B cell (primary cell): Measurements from ENCODE around the gene HSD17B4. TPM values are rescaled to one million over a fixed set of nuclear protein-coding genes. Genes with fewer than 3 reads are reported as not detected.
A peak's percentile ranks its signal among the peaks of the same experiment; 100 is the strongest.

Experiments used
- ATAC-seq: fragments of 200-7000 bp; cut with Tn5 transposase; one replicate; pipeline ENCODE4 v1.10.0; 2021; ENCODE audit warnings: low read depth, mild to moderate bottlenecking, moderate number of reproducible peaks, moderate library complexity
- CTCF ChIA-PET: fragments of 350-600 bp; sonication (Branson Sonifier 250); formaldehyde crosslinking; loops from one replicate; lab custom pipeline; 2021; ENCODE audit warnings: antibody characterized with exemption, inconsistent platforms; lab: Charles Lee
- POLR2A ChIA-PET: fragments of 350-600 bp; sonication (Branson Sonifier 250); formaldehyde crosslinking; loops from one replicate; lab custom pipeline; 2021; ENCODE audit warnings: antibody characterized with exemption; lab: Charles Lee
- DNase-seq: peaks from one replicate; pipeline ENCODE4 v3.0.0; 2013
- H2AFZ ChIP-seq: 2 replicates; pipeline ENCODE4 v1.6.1; 2012; ENCODE audit warnings: mild to moderate bottlenecking, low read depth, low read length; ENCODE audit not compliant: insufficient read depth, poor library complexity, severe bottlenecking
- H3K27ac ChIP-seq, 2 donors: 1 replicate in 1 of 2; 2 replicates in 1 of 2; pipeline ENCODE4 v1.5.1; 2012 to 2013; ENCODE audit warnings: low read length in 2 of 2, mild to moderate bottlenecking in 2 of 2, moderate library complexity in 1 of 2
- H3K27me3 ChIP-seq, 4 experiments: fragments of 200-600 bp in 1 of 4; sonication (generic) in 1 of 4; replicated peaks in 1 of 4; 1 replicate in 2 of 4; 2 replicates in 2 of 4; pipeline versions ENCODE4 v1.6.1 to v1.7.0; 2013 to 2016; ENCODE audit warnings: low read length in 3 of 4, mild to moderate bottlenecking in 2 of 4, mixed read lengths in 1 of 4, moderate library complexity in 1 of 4; ENCODE audit not compliant: insufficient read depth in 4 of 4, control insufficient read depth in 3 of 4; ENCODE audit errors: control extremely low read depth in 1 of 4
- H3K36me3 ChIP-seq, 2 experiments: replicated peaks in 1 of 2; 1 replicate in 1 of 2; 2 replicates in 1 of 2; pipeline versions ENCODE4 v1.6.1 to v1.7.1; 2013; ENCODE audit warnings: low read length in 1 of 2; ENCODE audit not compliant: insufficient read depth in 2 of 2, control insufficient read depth in 1 of 2; ENCODE audit errors: control extremely low read depth in 1 of 2, extremely low read depth in 1 of 2
- H3K4me1 ChIP-seq, 2 donors: fragments of 200-600 bp in 1 of 2; sonication (generic) in 1 of 2; 1 replicate in 1 of 2; 2 replicates in 1 of 2; pipeline versions ENCODE4 v1.5.1 to v1.6.1; 2013 to 2017; ENCODE audit warnings: low read length in 2 of 2; ENCODE audit not compliant: control insufficient read depth in 2 of 2, insufficient read depth in 2 of 2
- H3K4me2 ChIP-seq: replicated peaks from 2 replicates; pipeline ENCODE3; 2012; ENCODE audit warnings: mild to moderate bottlenecking, low read depth, low read length; ENCODE audit not compliant: poor library complexity, severe bottlenecking
- H3K4me3 ChIP-seq, 5 experiments: fragments of 200-600 bp in 1 of 5; sonication (generic) in 1 of 5; 1 replicate in 3 of 5; 2 replicates in 2 of 5; pipeline versions ENCODE4 v1.5.1 to v1.7.0; 2011 to 2016; ENCODE audit warnings: low read length in 4 of 5, mild to moderate bottlenecking in 4 of 5, low read depth in 2 of 5, control low read depth in 1 of 5, moderate library complexity in 1 of 5; ENCODE audit not compliant: insufficient read depth in 1 of 5; ENCODE audit errors: control extremely low read depth in 1 of 5, extremely low read depth in 1 of 5
- H3K79me2 ChIP-seq: fragments of 200-600 bp; sonication (generic); one replicate; pipeline ENCODE4 v1.6.0; 2016; ENCODE audit warnings: low read length; ENCODE audit not compliant: control insufficient read depth, insufficient read depth
- H3K9ac ChIP-seq: fragments of 200-600 bp; sonication (generic); 2 replicates; pipeline ENCODE4 v1.6.1; 2017; ENCODE audit warnings: mild to moderate bottlenecking, low read length, moderate library complexity
- H3K9me3 ChIP-seq, 3 donors: one replicate each; pipeline versions ENCODE4 v1.6.1 to v1.7.1; 2013; ENCODE audit warnings: low read length in 2 of 3; ENCODE audit not compliant: control insufficient read depth in 2 of 3, insufficient read depth in 1 of 3; ENCODE audit errors: control extremely low read depth in 1 of 3
- H4K20me1 ChIP-seq: 2 replicates; pipeline ENCODE4 v1.6.0; 2012; ENCODE audit warnings: mild to moderate bottlenecking, low read length; ENCODE audit not compliant: insufficient read depth, control insufficient read depth, poor library complexity, severe bottlenecking
- H3K27ac Mint-ChIP-seq: one replicate; pipeline ENCODE4 v1.8.0; 2021; ENCODE audit warnings: mixed read lengths
- H3K27me3 Mint-ChIP-seq: one replicate; pipeline ENCODE4 v1.8.0; 2021; ENCODE audit warnings: mixed read lengths
- H3K4me1 Mint-ChIP-seq: one replicate; pipeline ENCODE4 v1.8.0; 2021; ENCODE audit warnings: mixed read lengths
- H3K4me3 Mint-ChIP-seq: one replicate; pipeline ENCODE4 v1.8.0; 2021; ENCODE audit warnings: mixed read lengths
- H3K9me3 Mint-ChIP-seq: one replicate; pipeline ENCODE4 v1.8.0; 2022; ENCODE audit warnings: mixed read lengths; ENCODE audit not compliant: insufficient read depth
- CTCF ChIP-seq: fragments of 200-600 bp; IDR thresholded peaks from one replicate; pipeline ENCODE4 v1.8.0; 2022; ENCODE audit warnings: antibody characterized with exemption, mild to moderate bottlenecking
- EZH2 ChIP-seq: IDR thresholded peaks from 2 replicates; pipeline ENCODE4 v1.6.1; 2012; ENCODE audit warnings: borderline replicate concordance, low read depth, mild to moderate bottlenecking, moderate library complexity, low read length; ENCODE audit not compliant: insufficient read depth, poor library complexity, severe bottlenecking
- WGBS: methylation state at CpG from one replicate; pipeline ENCODE4 v1.1.5; 2013; ENCODE audit warnings: missing lambda C conversion rate; ENCODE audit not compliant: insufficient coverage; 5-methylcytosine and 5-hydroxymethylcytosine counted together
- intact Hi-C: fragments of 100-400 bp; cut with micrococcal nuclease; formaldehyde crosslinking; loops from one replicate; pipeline ENCODE4 v1.10.0; 2022
- polyA plus RNA-seq: library from polyadenylated mRNA; depleted of rRNA; stranded (reverse); fragments of >200 nt; gene quantifications from 2 replicates; pipeline ENCODE4 v1.2.3, GENCODE V29; 2012
- total RNA-seq, 2 donors: library from RNA; stranded (reverse); fragments of 120-200 nt in 1 of 2; gene quantifications; 1 replicate in 1 of 2; 2 replicates in 1 of 2; pipeline versions ENCODE4 v1.2.3 to v1.2.4, GENCODE V29; 2013 to 2022

The HSD17B4 gene
- total and polyA plus RNA-seq, 2 donors (not counting 1 experiment from before 2014, with no cell fraction given), result 114 to 125 TPM

GRCh38 chr5:119458911-119459632 is 6.8 kb downstream of the HSD17B4 start:
- peaks cover 8% of the 10 kb centered on the region for H3K79me2 ChIP-seq
- no peaks in the 10 kb centered on the region for H4K20me1 ChIP-seq
- Mint-ChIP-seq H3K4me1 (peaks cover 20% of the 10 kb centered on the region), H3K27ac (peak overlapping the region; percentile 5), H3K4me3 (no peak overlapping the region), H3K9me3 (no peaks in the 10 kb centered on the region), H3K27me3 (no peaks in the 10 kb centered on the region)
- no peak for ATAC-seq
- H3K9me3 ChIP-seq, result peaks cover 0 to 5% (median 0%) of the 10 kb centered on the region in 3 donors
- peaks cover 3 to 8% of the 10 kb centered on the region in 2 experiments for H3K36me3 ChIP-seq
- no peak overlapping the region for H3K4me3 ChIP-seq
- H3K27ac ChIP-seq, result no peak overlapping the region
- no peak overlapping the region for H3K9ac ChIP-seq
- ChIA-PET POLR2A (interaction anchor here (0.6 kb wide), 1 partner anchor 204 kb away, joined by 5 read pairs; no protein-coding TSS in a partner anchor), CTCF (interaction anchor here (1.1 to 2.2 kb wide), 3 partner anchors 11 to 24 kb away, joined by 3 to 7 read pairs (median 6); no protein-coding TSS in a partner anchor)
- no peak overlapping the region for H3K4me2 ChIP-seq
- 17% methylated on average over 1 of the region's 4 CpGs for WGBS
- H2AFZ ChIP-seq, result no peak overlapping the region
- no peak for DNase-seq
- intact Hi-C loops, result no loop called here
- TF ChIP-seq EZH2, result no peak
- TF ChIP-seq CTCF, result no peak
- peaks cover 0 to 6% of the 10 kb centered on the region in 2 donors for H3K4me1 ChIP-seq
- no peaks in the 10 kb centered on the region for H3K27me3 ChIP-seq

DNA sequence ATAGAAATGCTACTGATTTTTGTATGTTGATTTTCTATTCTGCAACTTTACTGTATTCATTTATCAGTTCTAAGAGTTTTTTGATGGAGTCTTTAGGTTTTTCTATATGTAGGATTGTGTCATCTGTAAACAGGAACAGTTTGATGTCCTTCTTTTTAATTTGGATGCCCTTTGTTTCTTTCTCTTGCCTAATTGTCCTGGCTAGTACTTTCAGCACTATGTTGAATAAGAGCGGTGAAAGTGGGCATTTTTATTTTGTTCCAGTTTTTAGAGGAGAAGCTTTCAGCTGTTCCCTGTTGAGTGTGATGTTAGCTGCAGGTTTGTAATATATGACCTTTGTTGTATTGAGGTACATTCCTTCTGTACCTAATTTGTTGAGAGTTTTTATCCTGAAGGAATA is 13.3 kb downstream of the HSD17B4 start:
- Histone ChIP-seq H2AFZ (no peak overlapping the region), H4K20me1 (no peaks in the 10 kb centered on the region), H3K4me1 (peaks cover 7 to 13% of the 10 kb centered on the region in 2 donors), H3K27me3 (no peaks in the 10 kb centered on the region), H3K4me2 (no peak overlapping the region), H3K27ac (no peak overlapping the region), H3K4me3 (no peak overlapping the region), H3K36me3 (peaks cover 13 to 21% of the 10 kb centered on the region in 2 experiments), H3K9me3 (peaks cover 11 to 25% (median 18%) of the 10 kb centered on the region in 3 donors), H3K79me2 (peaks cover 64% of the 10 kb centered on the region), H3K9ac (no peak overlapping the region)
- ATAC-seq, result no peak
- POLR2A ChIA-PET, result no interaction called here
- intact Hi-C loops, result no loop called here
- Mint-ChIP-seq H3K4me3 (no peak overlapping the region), H3K4me1 (peaks cover 41% of the 10 kb centered on the region), H3K27me3 (no peaks in the 10 kb centered on the region), H3K27ac (no peak overlapping the region), H3K9me3 (peaks cover 8% of the 10 kb centered on the region)
- TF ChIP-seq EZH2, result no peak
- TF ChIP-seq CTCF, result no peak
- 100% methylated on average over 1 of the region's 1 CpG for WGBS
- no peak for DNase-seq
- CTCF ChIA-PET, result no interaction called here
